K562 (cell line): ENCODE data around the gene DLGAP1. TPM values are rescaled to one million over a fixed set of nuclear protein-coding genes. Genes with fewer than 3 reads are reported as not detected.

Experiments
- BRD4 ChIP-seq: fragments of 200-600 bp; sonication (generic); IDR thresholded peaks from 2 replicates; pipeline ENCODE4 v1.6.1; 2017; ENCODE audit warnings: inconsistent platforms
- CHCHD3 ChIP-seq: fragments of 250-450 bp; sonication (Bioruptor Pico); IDR thresholded peaks from 2 replicates; pipeline ENCODE4 v2.1.2; 2022; ENCODE audit warnings: mild to moderate bottlenecking
- CLOCK ChIP-seq: fragments of 250-450 bp; sonication (Bioruptor Pico); IDR thresholded peaks from 2 replicates; pipeline ENCODE4 v1.4.0; 2020; ENCODE audit warnings: mild to moderate bottlenecking, moderate library complexity, borderline replicate concordance
- CREB5 ChIP-seq: fragments of 250-450 bp; sonication (Bioruptor Pico); IDR thresholded peaks from 2 replicates; pipeline ENCODE4 v1.5.0; 2020; ENCODE audit warnings: mild to moderate bottlenecking
- DIDO1 ChIP-seq: fragments of 450-650 bp; IDR thresholded peaks from 2 replicates; pipeline ENCODE4 v1.6.1; 2016; ENCODE audit warnings: low read depth, missing biosample characterization, missing genetic modification characterization
- E2F4 ChIP-seq: sonication (generic); formaldehyde crosslinking; IDR thresholded peaks from 2 replicates; pipeline ENCODE4 v1.8.0; 2022; ENCODE audit warnings: mild to moderate bottlenecking, low read depth, missing genetic modification reagents
- GMEB1 ChIP-seq: fragments of 250-450 bp; sonication (Bioruptor Pico); IDR thresholded peaks from 2 replicates; pipeline ENCODE4 v1.4.0; 2020; ENCODE audit warnings: mild to moderate bottlenecking
- HEY1 ChIP-seq: fragments of 250-450 bp; sonication (Bioruptor Pico); IDR thresholded peaks from 2 replicates; pipeline ENCODE4 v1.5.0; 2020; ENCODE audit warnings: mild to moderate bottlenecking, moderate library complexity, borderline replicate concordance
- NR1H2 ChIP-seq: sonication (generic); formaldehyde crosslinking; IDR thresholded peaks from 2 replicates; pipeline ENCODE4 v1.4.0; 2020; ENCODE audit warnings: mild to moderate bottlenecking, missing genetic modification reagents
- RBM15 ChIP-seq: fragments of 200-400 bp; formaldehyde crosslinking; IDR thresholded peaks from 2 replicates; pipeline ENCODE4 v1.6.1; 2018; ENCODE audit warnings: mild to moderate bottlenecking, low read length, moderate library complexity; ENCODE audit not compliant: insufficient read depth
- RHOXF2B ChIP-seq: fragments of 250-450 bp; sonication (Bioruptor Pico); conservative IDR thresholded peaks from 2 replicates; pipeline ENCODE4 v1.5.1; 2021
- RREB1 ChIP-seq: fragments of 250-450 bp; sonication (Bioruptor Pico); IDR thresholded peaks from 2 replicates; pipeline ENCODE4 v1.4.0; 2020
- TAF7 ChIP-seq: fragments of 450-650 bp; IDR thresholded peaks from 2 replicates; pipeline ENCODE4 v1.6.1; 2016; ENCODE audit warnings: missing genetic modification characterization, missing compliant biosample characterization
- ZNF143 ChIP-seq: sonication (generic); formaldehyde crosslinking; IDR thresholded peaks from 2 replicates; pipeline ENCODE4 v1.9.0; 2022; ENCODE audit warnings: mild to moderate bottlenecking, missing genetic modification reagents
- polyA plus RNA-seq, 8 experiments: library from polyadenylated mRNA; depleted of rRNA in 4 of 8; stranded (reverse) in 5 of 8; unstranded in 3 of 8; fragments of >200 nt; fragmentation: Nextera tagmentation in 2 of 8; fragmentation: Illumina TruSeq in 1 of 8; extraction: Ambion mirVana in 2 of 8; extraction: Trizol in 1 of 8; gene quantifications; 2 replicates each; pipeline versions ENCODE4 v1.2.1 to v1.2.3, GENCODE V29; 2011 to 2014; ENCODE audit warnings: inconsistent platforms in 1 of 8, missing spikeins in 1 of 8
- total RNA-seq, 7 experiments: library from RNA; depleted of rRNA in 6 of 7; stranded (reverse); fragments of >200 nt in 6 of 7; fragmentation: Illumina TruSeq in 2 of 7; extraction: Trizol in 2 of 7; gene quantifications; 2 replicates each; pipeline versions ENCODE4 v1.2.1 to v1.2.3, GENCODE V29; 2011 to 2021; ENCODE audit warnings: low replicate concordance in 1 of 7

Gene DLGAP1
- total and polyA plus RNA-seq, 9 of the 15 experiments (the other 6 are each of a cell fraction or from before 2014, with no cell fraction given): 0.04 to 0.22 (median 0.08) TPM

GRCh38 chr18:3447068-3447894, 1007.8 kb downstream of the DLGAP1 start (continued):
- TF ChIP-seq CREB5 (no peak), ZNF143 (CRISPR knock-in tag) (peak; percentile 72), DIDO1 (tag) (0 out of 2 replicates have a peak, but pooled peaks have one; percentile 23), GMEB1 (CRISPR knock-in tag) (no peak), CHCHD3 (CRISPR knock-in tag) (no peak), NR1H2 (CRISPR knock-in tag) (peak; percentile 76; the same call in 1 of the 2 replicates), HEY1 (CRISPR knock-in tag) (peak; percentile 40; the same call in 1 of the 2 replicates), E2F4 (0 out of 2 replicates have a peak, but pooled peaks have one; percentile 17), RHOXF2B (CRISPR knock-in tag) (0 out of 2 replicates have a peak, but pooled peaks have one; percentile 19), RREB1 (CRISPR knock-in tag) (no peak), TAF7 (tag) (peak; percentile 77), CLOCK (no peak), BRD4 (peak; percentile 80), RBM15 (no peak)
